GM12878 (cell line): ENCODE measurements around the gene ASMTL. TPM values are rescaled to one million over a fixed set of nuclear protein-coding genes. Genes with fewer than 3 reads are reported as not detected.

ENCODE experiments used
- ATF2 ChIP-seq: IDR thresholded peaks from 2 replicates; pipeline ENCODE4 v1.6.1; 2012; ENCODE audit warnings: low read length, inconsistent platforms
- CUX1 ChIP-seq: IDR thresholded peaks from 2 replicates; pipeline ENCODE4 v1.6.1; 2012; ENCODE audit warnings: improper control_type of control experiment, low read depth, low read length; ENCODE audit not compliant: insufficient replicate concordance
- DPF2 ChIP-seq: fragments of 450-650 bp; IDR thresholded peaks from 2 replicates; pipeline ENCODE4 v1.6.1; 2017; ENCODE audit warnings: mild to moderate bottlenecking
- HDGF ChIP-seq: fragments of 450-650 bp; IDR thresholded peaks from 2 replicates; pipeline ENCODE4 v1.6.1; 2016; ENCODE audit warnings: antibody characterized with exemption
- HSF1 ChIP-seq: fragments of 150-350 bp; IDR thresholded peaks from 2 replicates; pipeline ENCODE4 v1.6.1; 2014; ENCODE audit warnings: mild to moderate bottlenecking, low read depth, low read length
- IKZF2 ChIP-seq, 2 experiments: fragments of 450-650 bp; IDR thresholded peaks; 2 replicates each; pipeline ENCODE4 v1.6.1; 2017; ENCODE audit warnings: mild to moderate bottlenecking in 2 of 2, moderate library complexity in 2 of 2
- JUNB ChIP-seq: IDR thresholded peaks from 2 replicates; pipeline ENCODE4 v1.6.1; 2016; ENCODE audit warnings: antibody characterized with exemption, mild to moderate bottlenecking
- JUND ChIP-seq: IDR thresholded peaks from 2 replicates; pipeline ENCODE4 v1.6.1; 2012; ENCODE audit warnings: low read depth, mild to moderate bottlenecking, low read length, improper control_type of control experiment, moderate library complexity
- LARP7 ChIP-seq: fragments of 450-650 bp; IDR thresholded peaks from 2 replicates; pipeline ENCODE4 v1.6.1; 2017; ENCODE audit warnings: mild to moderate bottlenecking
- NBN ChIP-seq: fragments of 450-650 bp; IDR thresholded peaks from 2 replicates; pipeline ENCODE4 v1.6.1; 2016
- NKRF ChIP-seq: fragments of 450-650 bp; conservative IDR thresholded peaks from 2 replicates; pipeline ENCODE4 v1.6.1; 2017; ENCODE audit warnings: mild to moderate bottlenecking, moderate library complexity
- PAX5 ChIP-seq: IDR thresholded peaks from 2 replicates; pipeline ENCODE4 v1.6.1; 2011; ENCODE audit warnings: low read depth, low read length, borderline replicate concordance
- RAD21 ChIP-seq: IDR thresholded peaks from 2 replicates; pipeline ENCODE4 v1.6.1; 2011; ENCODE audit warnings: mild to moderate bottlenecking, low read depth, low read length, moderate library complexity; ENCODE audit not compliant: insufficient read depth
- SMAD5 ChIP-seq: IDR thresholded peaks from 2 replicates; pipeline ENCODE4 v1.6.1; 2016; ENCODE audit warnings: antibody characterized with exemption, low read depth
- SP1 ChIP-seq: IDR thresholded peaks from one replicate; pipeline ENCODE4 v1.6.1; 2011; ENCODE audit warnings: low read depth, low read length
- ZNF687 ChIP-seq: fragments of 450-650 bp; IDR thresholded peaks from 2 replicates; pipeline ENCODE4 v1.6.1; 2017; ENCODE audit warnings: mild to moderate bottlenecking, moderate library complexity
- ZSCAN29 ChIP-seq: fragments of 450-650 bp; IDR thresholded peaks from 2 replicates; pipeline ENCODE4 v1.6.1; 2017; ENCODE audit warnings: mild to moderate bottlenecking, moderate library complexity
- polyA plus RNA-seq, 11 experiments: library from polyadenylated mRNA; depleted of rRNA in 4 of 11; unstranded in 6 of 11; stranded (reverse) in 5 of 11; fragments of >200 nt; fragmentation: Nextera tagmentation in 4 of 11; fragmentation: Illumina TruSeq in 1 of 11; extraction: Ambion mirVana in 4 of 11; extraction: Trizol in 1 of 11; gene quantifications; 1 replicate in 1 of 11; 2 replicates in 10 of 11; pipeline versions ENCODE4 v1.2.1 to v1.2.3, GENCODE V29; 2011 to 2016; ENCODE audit warnings: inconsistent platforms in 2 of 11, missing spikeins in 2 of 11, low read depth in 1 of 11
- total RNA-seq, 4 experiments: library from RNA; depleted of rRNA in 3 of 4; stranded (reverse); fragments of >200 nt in 3 of 4; fragmentation: Illumina TruSeq in 1 of 4; extraction: Trizol in 1 of 4; gene quantifications; 2 replicates each; pipeline versions ENCODE4 v1.2.1 to v1.2.3, GENCODE V29; 2013 to 2021

Gene ASMTL
- total and polyA plus RNA-seq, 10 of the 15 experiments (the other 5 are each of a cell fraction or from before 2014, with no cell fraction given): 1.6 to 51.9 (median 32.1) TPM

GRCh38 chrX:1392376-1393068, 60.2 kb downstream of the ASMTL start (continued):
- TF ChIP-seq RAD21 (no peak), NKRF (peak; percentile 93), JUNB (no peak), CUX1 (no peak), JUND (no peak), DPF2 (peak; percentile 91), LARP7 (peak; percentile 95), ZSCAN29 (no peak), SMAD5 (0 out of 2 replicates have a peak, but pooled peaks have one; percentile 2), HDGF (no peak), IKZF2 (IDR thresholded peaks at IDR 0.05) (no peak), HSF1 (no peak), NBN (peak; percentile 13), ATF2 (no peak), ZNF687 (peak; percentile 98), PAX5 (no peak), SP1 (no peak)
